Esophagus squamous epithelium (tissue), 5 donors: ENCODE results near the gene COPG2. TPM values are rescaled to one million over a fixed set of nuclear protein-coding genes. Genes with fewer than 3 reads are reported as not detected.
"Not testable (repeated sequence)": the region's sequence is repeated elsewhere in the genome, so short reads cannot be mapped to it uniquely, and the experiment has no call there.

Experiments used
- DNase-seq: peaks from one replicate; lab custom pipeline; 2025; lab: John Stamatoyannopoulos, UW
- H3K27ac ChIP-seq, 4 donors: fragments of 200-600 bp; sonication (generic); one replicate each; pipeline ENCODE4 v1.5.1; 2016 to 2019; ENCODE audit warnings: mild to moderate bottlenecking in 1 of 4
- H3K27me3 ChIP-seq, 4 donors: fragments of 200-600 bp; sonication (generic); 1 replicate in 3 of 4; 2 replicates in 1 of 4; pipeline versions ENCODE4 v1.5.1 to v1.6.0; 2017 to 2021; ENCODE audit warnings: antibody characterized with exemption in 1 of 4
- H3K36me3 ChIP-seq, 3 donors: fragments of 200-600 bp; sonication (generic); one replicate each; pipeline ENCODE4 v1.5.1; 2016 to 2019
- H3K4me1 ChIP-seq, 3 donors: fragments of 200-600 bp; sonication (generic); one replicate each; pipeline ENCODE4 v1.5.1; 2017 to 2019
- H3K4me3 ChIP-seq, 4 donors: fragments of 200-600 bp; sonication (generic); 1 replicate in 3 of 4; 2 replicates in 1 of 4; pipeline ENCODE4 v1.5.1; 2016 to 2019; ENCODE audit warnings: mild to moderate bottlenecking in 2 of 4, moderate library complexity in 1 of 4
- H3K9me3 ChIP-seq, 3 donors: fragments of 200-600 bp; sonication (generic); one replicate each; pipeline ENCODE4 v1.5.1; 2016 to 2019
- CTCF ChIP-seq, 6 experiments: fragments of 450-650 bp in 4 of 6; fragments of 200-600 bp in 2 of 6; sonication (generic) in 2 of 6; IDR thresholded peaks; one replicate each; pipeline ENCODE4 v1.5.1; 2016 to 2019; ENCODE audit warnings: antibody characterized with exemption in 6 of 6, mild to moderate bottlenecking in 4 of 6, moderate library complexity in 4 of 6
- POLR2A ChIP-seq, 4 donors: fragments of 450-650 bp; IDR thresholded peaks; one replicate each; pipeline ENCODE4 v1.6.1; 2017; ENCODE audit warnings: antibody characterized with exemption in 4 of 4, mild to moderate bottlenecking in 4 of 4, moderate library complexity in 3 of 4
- whole genome bisulfite sequencing, 2 donors: methylation state at CpG; one replicate each; pipeline ENCODE4 v1.1.5; 2018; 5-methylcytosine and 5-hydroxymethylcytosine counted together
- intact Hi-C: fragments of 100-400 bp; cut with DNase I; formaldehyde crosslinking; loops from one replicate; pipeline ENCODE4 v1.15.0; 2022
- total RNA-seq, 4 donors: library from RNA; depleted of rRNA; stranded (reverse); fragments of >200 nt; gene quantifications; one replicate each; pipeline ENCODE4 v1.1.0, GENCODE V29; 2016
- donor health status: DM: yes; HTN: yes; CAD: no.

COPG2 gene
- total RNA-seq, 4 donors from 2014 or later: 12.3 to 28.2 (median 17.8) TPM

GRCh38 chr7:130529417-130529816 is 139.1 kb downstream of the COPG2 start:
- no peaks in the 10 kb centered on the region for H3K27me3 ChIP-seq
- H3K36me3 ChIP-seq: peaks cover 0 to 43% (median 0%) of the 10 kb centered on the region in 3 donors
- TF ChIP-seq CTCF (IDR thresholded peaks at IDR 0.05) (no peak), POLR2A (IDR thresholded peaks at IDR 0.05) (no peak)
- intact Hi-C loops: no loop called here
- 83 to 90% methylated on average over 2 of the region's 2 CpGs for WGBS, 2 donors
- no peak overlapping the region for H3K27ac ChIP-seq
- no peaks in the 10 kb centered on the region for H3K4me1 ChIP-seq
- no peak overlapping the region for H3K4me3 ChIP-seq
- no peaks in the 10 kb centered on the region for H3K9me3 ChIP-seq
- no peak for DNase-seq

GRCh38 chr7:130527752-130528355 is 140.7 kb downstream of the COPG2 start:
- H3K4me3 ChIP-seq, DNase-seq, H3K4me1 ChIP-seq, intact Hi-C loops, H3K27me3 ChIP-seq, H3K9me3 ChIP-seq, H3K27ac ChIP-seq: not testable (repeated sequence)
- peaks cover 0 to 36% (median 0%) of the 10 kb centered on the region in 3 donors for H3K36me3 ChIP-seq
- WGBS, 2 donors: 82 to 85% methylated on average over 16 to 17 of the region's 17 CpGs

GRCh38 chr7:130524628-130525027 is 143.9 kb downstream of the COPG2 start:
- 87 to 90% methylated on average over 5 of the region's 5 CpGs for WGBS, 2 donors
- intact Hi-C loops: no loop called here

DNA sequence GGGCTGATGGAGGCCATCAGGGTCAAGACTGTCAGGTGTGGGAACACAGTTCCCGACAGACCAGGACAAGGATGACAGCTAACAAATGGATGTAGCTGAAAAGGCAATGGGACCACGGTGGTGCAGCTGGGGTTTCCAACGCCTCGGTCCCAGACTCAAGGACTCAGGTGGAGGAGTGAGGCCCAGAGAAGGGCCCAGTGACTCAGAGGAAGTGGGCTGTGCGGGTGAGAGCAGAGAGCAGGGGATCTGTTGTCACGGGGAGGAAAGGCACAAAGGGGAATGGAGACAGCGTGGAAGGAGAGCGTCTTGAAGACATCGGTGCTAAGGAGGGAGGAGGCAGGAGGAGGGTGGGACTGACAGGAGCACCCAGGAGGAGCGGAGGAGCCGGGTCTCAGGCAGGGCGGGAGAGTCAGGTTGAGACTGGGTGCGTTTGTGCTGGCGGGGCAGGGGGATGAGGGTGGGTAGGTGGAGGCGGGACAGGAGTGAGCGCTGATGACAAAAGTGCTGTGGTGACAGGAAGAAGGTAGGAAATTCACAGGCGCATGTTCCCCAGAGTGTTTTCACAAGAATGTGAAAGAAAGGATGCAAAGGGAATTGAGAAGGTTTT is 144.9 kb downstream of the COPG2 start:
- DNase-seq, H3K4me3 ChIP-seq, H3K9me3 ChIP-seq, H3K4me1 ChIP-seq, intact Hi-C loops, H3K27me3 ChIP-seq, H3K27ac ChIP-seq: not testable (repeated sequence)
- 87 to 92% methylated on average over 11 to 17 of the region's 17 CpGs for WGBS, 2 donors
- peaks cover 0 to 13% (median 0%) of the 10 kb centered on the region in 3 donors for H3K36me3 ChIP-seq

More at GRCh38 chr7:130524628-130525027, 143.9 kb downstream of the COPG2 start:
- peaks cover 0 to 20% (median 0%) of the 10 kb centered on the region in 3 donors for H3K36me3 ChIP-seq
- H3K4me1 ChIP-seq: no peaks in the 10 kb centered on the region
- no peak for TF ChIP-seq POLR2A (IDR thresholded peaks at IDR 0.05)
- TF ChIP-seq CTCF (IDR thresholded peaks at IDR 0.05): no peak
- no peaks in the 10 kb centered on the region for H3K27me3 ChIP-seq
- no peaks in the 10 kb centered on the region for H3K9me3 ChIP-seq
- no peak for DNase-seq
- no peak overlapping the region for H3K27ac ChIP-seq
- no peak overlapping the region for H3K4me3 ChIP-seq

DNA sequence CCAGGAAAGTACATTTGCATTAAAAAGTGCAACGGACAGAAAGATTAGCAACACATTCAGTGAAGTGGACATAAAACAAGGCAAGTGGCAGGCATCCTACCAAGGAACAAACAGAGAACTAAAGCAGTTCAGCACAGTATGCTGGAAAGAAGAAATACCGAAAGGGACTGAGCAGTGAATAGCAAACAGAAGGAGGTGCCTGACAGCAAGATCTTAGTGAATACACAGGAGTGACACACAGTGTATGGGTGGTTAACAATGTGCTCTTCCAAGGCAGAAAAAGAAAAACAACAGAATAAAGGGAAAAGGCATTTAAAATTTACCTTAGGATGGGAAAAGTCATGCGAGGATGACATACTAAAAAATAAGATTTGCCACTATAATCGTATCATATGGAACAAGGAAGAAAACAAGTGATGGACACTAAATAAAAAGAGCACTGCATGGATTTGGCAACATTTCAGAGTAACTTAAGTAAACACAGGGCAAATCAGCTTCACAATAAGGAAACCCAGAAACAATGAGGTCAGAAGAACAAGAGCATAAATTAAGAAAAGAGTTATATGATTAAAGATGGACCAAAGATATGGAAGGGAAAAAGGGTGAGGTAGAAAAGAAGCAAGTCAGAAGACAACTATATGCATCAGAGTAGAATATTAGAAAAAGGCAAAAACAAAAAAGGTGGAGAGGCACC is 147.1 kb downstream of the COPG2 start:
- TF ChIP-seq POLR2A (IDR thresholded peaks at IDR 0.05) (no peak), CTCF (IDR thresholded peaks at IDR 0.05) (no peak)
- Histone ChIP-seq H3K9me3 (no peaks in the 10 kb centered on the region), H3K36me3 (peaks cover 0 to 13% (median 0%) of the 10 kb centered on the region in 3 donors), H3K27ac (no peak overlapping the region), H3K4me1 (no peaks in the 10 kb centered on the region), H3K4me3 (no peak overlapping the region), H3K27me3 (no peaks in the 10 kb centered on the region)
- intact Hi-C loops: no loop called here
- no peak for DNase-seq
- 79 to 87% methylated on average over 4 of the region's 4 CpGs for WGBS, 2 donors
